ENCODE results near the gene PARD3. TPM values are rescaled to one million over a fixed set of nuclear protein-coding genes. Genes with fewer than 3 reads are reported as not detected.
"Not testable (repeated sequence)": the region's sequence is repeated elsewhere in the genome, so short reads cannot be mapped to it uniquely, and the experiment has no call there.

Gene PARD3
- total and polyA plus RNA-seq, 3 donors from 2014 or later = 31.8 to 59.5 (median 49.5) TPM

DNA sequence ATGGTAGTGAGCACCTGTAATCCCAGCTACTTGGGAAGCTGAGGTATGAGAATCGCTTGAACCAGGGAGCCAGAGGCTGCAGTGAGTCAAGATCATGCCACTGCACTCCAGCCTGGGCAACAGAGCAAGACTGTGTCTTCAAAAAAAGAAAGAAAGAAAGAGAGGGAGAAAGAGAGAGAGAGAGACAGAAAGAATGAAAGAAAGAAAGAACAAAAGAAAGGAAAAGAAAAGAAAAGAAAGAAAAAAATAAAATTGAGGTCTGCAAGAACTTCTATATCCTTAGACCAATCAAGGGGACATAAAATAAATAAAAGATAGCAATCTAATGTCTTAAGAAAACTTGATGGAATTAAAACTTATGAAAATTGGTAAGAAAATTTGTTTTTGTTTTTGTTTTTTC, 34.9 kb upstream of the PARD3 start:
- H3K4me3 ChIP-seq = no peak overlapping the region
- no peaks in the 10 kb centered on the region for H3K9me3 ChIP-seq
- no peak for DNase-seq
- 89 to 93% methylated on average over 1 of the region's 1 CpG for WGBS, 2 donors
- no peaks in the 10 kb centered on the region for H3K4me1 ChIP-seq
- intact Hi-C loops (cut with DNase I; ENCODE audit: low total_unique reads) = no loop called here
- H3K36me3 ChIP-seq (ENCODE audit: low read depth, missing control alignments) = no peaks in the 10 kb centered on the region
- TF ChIP-seq CTCF (IDR thresholded peaks at IDR 0.05) (no peak), POLR2A (IDR thresholded peaks at IDR 0.05) (no peak)
- H3K27ac ChIP-seq = no peak overlapping the region
- no peaks in the 10 kb centered on the region for H3K27me3 ChIP-seq

- no peaks in the 10 kb centered on the region for H3K36me3 ChIP-seq (ENCODE audit: low read depth, missing control alignments)
- TF ChIP-seq CTCF (IDR thresholded peaks at IDR 0.05) (no peak), POLR2A (IDR thresholded peaks at IDR 0.05) (no peak)
- DNase-seq = no peak
- no peaks in the 10 kb centered on the region for H3K9me3 ChIP-seq
- H3K4me3 ChIP-seq = no peak overlapping the region
- 81 to 84% methylated on average over 2 of the region's 2 CpGs for WGBS, 2 donors
- no peaks in the 10 kb centered on the region for H3K27me3 ChIP-seq
- no peaks in the 10 kb centered on the region for H3K4me1 ChIP-seq
- intact Hi-C loops (cut with DNase I; ENCODE audit: low total_unique reads) = no loop called here
- no peak overlapping the region for H3K27ac ChIP-seq
Measured at GRCh38 chr10:34845070-34845469, 30.0 kb upstream of the PARD3 start.

- Histone ChIP-seq H3K4me1 (no peaks in the 10 kb centered on the region), H3K27ac (no peak overlapping the region), H3K27me3 (no peaks in the 10 kb centered on the region), H3K9me3 (no peaks in the 10 kb centered on the region), H3K4me3 (no peak overlapping the region), H3K36me3 (ENCODE audit: low read depth, missing control alignments) (no peaks in the 10 kb centered on the region)
- intact Hi-C loops (cut with DNase I; ENCODE audit: low total_unique reads) = no loop called here
- no peak for DNase-seq
- TF ChIP-seq CTCF (IDR thresholded peaks at IDR 0.05) = no peak
- TF ChIP-seq POLR2A (IDR thresholded peaks at IDR 0.05) = no peak
- WGBS, 2 donors = 89 to 95% methylated on average over 4 of the region's 4 CpGs
Measured at GRCh38 chr10:34844448-34844847, 29.4 kb upstream of the PARD3 start.

DNA sequence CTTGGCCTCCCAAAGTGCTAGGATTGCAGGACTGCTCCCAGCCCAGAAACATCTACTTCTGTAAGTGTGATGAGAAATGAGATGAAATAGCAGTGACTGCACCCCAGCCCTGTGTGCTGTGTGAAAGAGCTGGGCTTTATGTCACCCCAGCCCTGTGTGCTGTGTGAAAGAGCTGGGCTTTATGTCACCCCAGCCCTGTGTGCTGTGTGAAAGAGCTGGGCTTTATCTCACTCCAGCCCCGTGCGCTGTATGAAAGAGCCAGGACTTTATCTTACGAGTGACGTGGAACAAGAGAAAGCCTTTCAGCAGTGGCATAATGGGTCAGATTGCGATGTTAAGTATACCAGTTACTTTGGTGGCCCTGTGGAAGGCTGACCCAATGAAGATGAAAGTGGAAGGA, 28.4 kb upstream of the PARD3 start:
- H3K9me3 ChIP-seq; DNase-seq; H3K36me3 ChIP-seq (ENCODE audit: low read depth, missing control alignments); intact Hi-C loops (cut with DNase I; ENCODE audit: low total_unique reads); H3K27ac ChIP-seq; H3K4me1 ChIP-seq; H3K27me3 ChIP-seq; H3K4me3 ChIP-seq: not testable (repeated sequence)
- 89 to 92% methylated on average over 5 of the region's 5 CpGs for whole genome bisulfite sequencing, 2 donors

- TF ChIP-seq POLR2A (IDR thresholded peaks at IDR 0.05) (no peak), CTCF (IDR thresholded peaks at IDR 0.05) (no peak)
- WGBS, 2 donors = 84 to 86% methylated on average over 5 of the region's 5 CpGs
- no peaks in the 10 kb centered on the region for H3K27me3 ChIP-seq
- no peak overlapping the region for H3K27ac ChIP-seq
- H3K36me3 ChIP-seq (ENCODE audit: low read depth, missing control alignments) = no peaks in the 10 kb centered on the region
- no peaks in the 10 kb centered on the region for H3K4me1 ChIP-seq
- no peak overlapping the region for H3K4me3 ChIP-seq
- no peaks in the 10 kb centered on the region for H3K9me3 ChIP-seq
- DNase-seq = no peak
- intact Hi-C loops (cut with DNase I; ENCODE audit: low total_unique reads) = no loop called here
Measured at GRCh38 chr10:34838366-34838900, 23.3 kb upstream of the PARD3 start.
